PC-9 (cell line): ENCODE measurements around the gene BCL2L1.

ENCODE experiments used
- EZH2 ChIP-seq: fragments of 200-600 bp; sonication (generic); IDR thresholded peaks from 2 replicates; pipeline ENCODE4 v1.8.0; 2017; ENCODE audit warnings: antibody characterized with exemption, low read depth
- TF ChIP-seq, protein P1 (sequence below): fragments of 200-600 bp; sonication (generic); conservative IDR thresholded peaks from 2 replicates; pipeline ENCODE4 v1.6.1; 2017; ENCODE audit warnings: mixed run types, antibody characterized with exemption, mild to moderate bottlenecking, moderate library complexity

GRCh38 chr20:31769681-31770080 lies 47.0 kb upstream of the BCL2L1 start:
- no peak for TF ChIP-seq EZH2
- TF ChIP-seq, protein P1, sequence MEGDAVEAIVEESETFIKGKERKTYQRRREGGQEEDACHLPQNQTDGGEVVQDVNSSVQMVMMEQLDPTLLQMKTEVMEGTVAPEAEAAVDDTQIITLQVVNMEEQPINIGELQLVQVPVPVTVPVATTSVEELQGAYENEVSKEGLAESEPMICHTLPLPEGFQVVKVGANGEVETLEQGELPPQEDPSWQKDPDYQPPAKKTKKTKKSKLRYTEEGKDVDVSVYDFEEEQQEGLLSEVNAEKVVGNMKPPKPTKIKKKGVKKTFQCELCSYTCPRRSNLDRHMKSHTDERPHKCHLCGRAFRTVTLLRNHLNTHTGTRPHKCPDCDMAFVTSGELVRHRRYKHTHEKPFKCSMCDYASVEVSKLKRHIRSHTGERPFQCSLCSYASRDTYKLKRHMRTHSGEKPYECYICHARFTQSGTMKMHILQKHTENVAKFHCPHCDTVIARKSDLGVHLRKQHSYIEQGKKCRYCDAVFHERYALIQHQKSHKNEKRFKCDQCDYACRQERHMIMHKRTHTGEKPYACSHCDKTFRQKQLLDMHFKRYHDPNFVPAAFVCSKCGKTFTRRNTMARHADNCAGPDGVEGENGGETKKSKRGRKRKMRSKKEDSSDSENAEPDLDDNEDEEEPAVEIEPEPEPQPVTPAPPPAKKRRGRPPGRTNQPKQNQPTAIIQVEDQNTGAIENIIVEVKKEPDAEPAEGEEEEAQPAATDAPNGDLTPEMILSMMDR = no peak
